GM12878 (cell line): ENCODE measurements around the gene CPNE4. TPM values are rescaled to one million over a fixed set of nuclear protein-coding genes. Genes with fewer than 3 reads are reported as not detected.

Experiments used
- BCL11A ChIP-seq: IDR thresholded peaks from 2 replicates; pipeline ENCODE4 v1.6.1; 2011; ENCODE audit warnings: low read depth, low read length
- BCLAF1 ChIP-seq: fragments of 450-650 bp; IDR thresholded peaks from 2 replicates; pipeline ENCODE4 v1.6.1; 2017; ENCODE audit warnings: antibody characterized with exemption, mild to moderate bottlenecking, moderate library complexity
- EP300 ChIP-seq, 2 experiments: fragments of 150-350 bp in 1 of 2; IDR thresholded peaks; 2 replicates each; pipeline ENCODE4 v1.6.1; 2011 to 2012; ENCODE audit warnings: low read depth in 2 of 2, low read length in 2 of 2, borderline replicate concordance in 1 of 2, improper control_type of control experiment in 1 of 2, inconsistent platforms in 1 of 2; ENCODE audit not compliant: control insufficient read depth in 1 of 2
- GABPA ChIP-seq: IDR thresholded peaks from 2 replicates; pipeline ENCODE4 v1.6.1; 2014; ENCODE audit warnings: antibody characterized with exemption, low read depth, mild to moderate bottlenecking, inconsistent platforms
- GATAD2B ChIP-seq: fragments of 450-650 bp; conservative IDR thresholded peaks from 2 replicates; pipeline ENCODE4 v1.6.1; 2017; ENCODE audit warnings: low read depth, mild to moderate bottlenecking, moderate library complexity
- IKZF1 ChIP-seq: fragments of 450-650 bp; conservative IDR thresholded peaks from 2 replicates; pipeline ENCODE4 v1.6.1; 2017; ENCODE audit warnings: antibody characterized with exemption, mild to moderate bottlenecking
- IKZF2 ChIP-seq, 2 experiments: fragments of 450-650 bp; IDR thresholded peaks; 2 replicates each; pipeline ENCODE4 v1.6.1; 2017; ENCODE audit warnings: mild to moderate bottlenecking in 2 of 2, moderate library complexity in 2 of 2
- MAX ChIP-seq: IDR thresholded peaks from 2 replicates; pipeline ENCODE4 v1.6.1; 2012; ENCODE audit warnings: low read depth, low read length, improper control_type of control experiment
- MLLT1 ChIP-seq: fragments of 450-650 bp; IDR thresholded peaks from 2 replicates; pipeline ENCODE4 v1.6.1; 2016; ENCODE audit warnings: mild to moderate bottlenecking
- MTA2 ChIP-seq: fragments of 450-650 bp; IDR thresholded peaks from 2 replicates; pipeline ENCODE4 v1.6.1; 2016; ENCODE audit warnings: low read depth, mild to moderate bottlenecking, moderate library complexity
- NFXL1 ChIP-seq: fragments of 450-650 bp; IDR thresholded peaks from 2 replicates; pipeline ENCODE4 v1.6.1; 2017; ENCODE audit warnings: antibody characterized with exemption, mild to moderate bottlenecking, borderline replicate concordance
- NFYA ChIP-seq: IDR thresholded peaks from 2 replicates; pipeline ENCODE4 v1.6.1; 2011; ENCODE audit warnings: low read depth, mild to moderate bottlenecking, low read length, improper control_type of control experiment, borderline replicate concordance
- NFYB ChIP-seq: IDR thresholded peaks from 2 replicates; pipeline ENCODE4 v1.6.1; 2011; ENCODE audit warnings: low read depth, mild to moderate bottlenecking, low read length, improper control_type of control experiment, moderate library complexity; ENCODE audit not compliant: insufficient read depth
- NR2C2 ChIP-seq: IDR thresholded peaks from 2 replicates; pipeline ENCODE4 v1.6.1; 2011; ENCODE audit warnings: borderline replicate concordance, low read depth; ENCODE audit not compliant: control insufficient read depth, insufficient read length
- NRF1 ChIP-seq: conservative IDR thresholded peaks from 2 replicates; pipeline ENCODE4 v1.6.1; 2011; ENCODE audit warnings: mild to moderate bottlenecking, low read depth, low read length, improper control_type of control experiment
- POLR2AphosphoS5 ChIP-seq: IDR thresholded peaks from 2 replicates; pipeline ENCODE4 v1.6.1; 2011; ENCODE audit warnings: mild to moderate bottlenecking, low read length, inconsistent platforms
- REST ChIP-seq: IDR thresholded peaks from 2 replicates; pipeline ENCODE4 v1.6.1; 2012; ENCODE audit warnings: mild to moderate bottlenecking, low read depth, low read length
- RUNX3 ChIP-seq: IDR thresholded peaks from 2 replicates; pipeline ENCODE4 v1.6.1; 2012; ENCODE audit warnings: low read length, inconsistent platforms
- SMAD1 ChIP-seq: fragments of 450-650 bp; IDR thresholded peaks from 2 replicates; pipeline ENCODE4 v1.6.1; 2018; ENCODE audit warnings: mild to moderate bottlenecking, low read depth; ENCODE audit not compliant: partially characterized antibody
- TCF12 ChIP-seq: IDR thresholded peaks from 2 replicates; pipeline ENCODE4 v1.6.1; 2011; ENCODE audit warnings: low read depth, mild to moderate bottlenecking, low read length
- YY1 ChIP-seq: IDR thresholded peaks from 2 replicates; pipeline ENCODE4 v1.6.1; 2011; ENCODE audit warnings: low read depth, mild to moderate bottlenecking, low read length
- ZNF384 ChIP-seq: IDR thresholded peaks from 2 replicates; pipeline ENCODE4 v1.6.1; 2012; ENCODE audit warnings: low read depth, mild to moderate bottlenecking, low read length, improper control_type of control experiment, borderline replicate concordance
- ZZZ3 ChIP-seq: IDR thresholded peaks from 2 replicates; pipeline ENCODE4 v1.6.1; 2011; ENCODE audit warnings: low read depth; ENCODE audit not compliant: control insufficient read depth, insufficient read length
- polyA plus RNA-seq, 11 experiments: library from polyadenylated mRNA; depleted of rRNA in 4 of 11; unstranded in 6 of 11; stranded (reverse) in 5 of 11; fragments of >200 nt; fragmentation: Nextera tagmentation in 4 of 11; fragmentation: Illumina TruSeq in 1 of 11; extraction: Ambion mirVana in 4 of 11; extraction: Trizol in 1 of 11; gene quantifications; 1 replicate in 1 of 11; 2 replicates in 10 of 11; pipeline versions ENCODE4 v1.2.1 to v1.2.3, GENCODE V29; 2011 to 2016; ENCODE audit warnings: inconsistent platforms in 2 of 11, missing spikeins in 2 of 11, low read depth in 1 of 11
- total RNA-seq, 4 experiments: library from RNA; depleted of rRNA in 3 of 4; stranded (reverse); fragments of >200 nt in 3 of 4; fragmentation: Illumina TruSeq in 1 of 4; extraction: Trizol in 1 of 4; gene quantifications; 2 replicates each; pipeline versions ENCODE4 v1.2.1 to v1.2.3, GENCODE V29; 2013 to 2021

The CPNE4 gene
- total and polyA plus RNA-seq, 10 of the 15 experiments (the other 5 are each of a cell fraction or from before 2014, with no cell fraction given), result 0.17 to 1.9 (median 0.48) TPM; not detected in 1

- TF ChIP-seq BCL11A, result peak; percentile 51; the same call in 1 of the 2 replicates
- TF ChIP-seq RUNX3, result peak; percentile 71
- no peak for TF ChIP-seq NFXL1
- peak; percentile 15 to 62; a peak in 2 of 4 replicates for TF ChIP-seq EP300 (IDR thresholded peaks at IDR 0.05; ENCODE audit: borderline replicate concordance in 1 of 2, control insufficient read depth in 1 of 2, low read depth in 2 of 2, low read length in 2 of 2)
- TF ChIP-seq SMAD1, result no peak
- TF ChIP-seq BCLAF1, result no peak
- no peak for TF ChIP-seq POLR2AphosphoS5
- TF ChIP-seq NFYA, result no peak
- no peak for TF ChIP-seq YY1
- no peak for TF ChIP-seq ZNF384
- TF ChIP-seq GABPA, result no peak
- TF ChIP-seq ZZZ3, result no peak
- no peak for TF ChIP-seq GATAD2B
- peak; percentile 44; the same call in 1 of the 2 replicates for TF ChIP-seq MTA2
- TF ChIP-seq NRF1, result no peak
- no peak for TF ChIP-seq NR2C2
- TF ChIP-seq REST, result no peak
- no peak for TF ChIP-seq TCF12
- TF ChIP-seq MAX, result no peak
- no peak for TF ChIP-seq MLLT1
- TF ChIP-seq IKZF2 (IDR thresholded peaks at IDR 0.05), result peak; percentile 57 to 67; a peak in 2 of 4 replicates
- TF ChIP-seq NFYB, result no peak
- peak; percentile 60 for TF ChIP-seq IKZF1
Measured at GRCh38 chr3:131796558-131797198, 238.1 kb downstream of the CPNE4 start (continued).
